Glomerular endothelial cell (primary cell): ENCODE results near the gene AKR7A3. TPM values are rescaled to one million over a fixed set of nuclear protein-coding genes. Genes with fewer than 3 reads are reported as not detected.
"Not testable (repeated sequence)": the region's sequence is repeated elsewhere in the genome, so short reads cannot be mapped to it uniquely, and the experiment has no call there.

Experiments
- DNase-seq: peaks from one replicate; pipeline ENCODE4 v3.0.0-alpha.2; 2011; ENCODE audit warnings: low read depth, low spot score; ENCODE audit errors: extremely low read depth
- total RNA-seq: library from RNA; depleted of rRNA; stranded (reverse); fragments of >200 nt; gene quantifications from 2 replicates; pipeline ENCODE4 v1.2.3, GENCODE V29; 2015

The AKR7A3 gene
- total RNA-seq, 1 donor from 2014 or later = 0.88 TPM

DNA sequence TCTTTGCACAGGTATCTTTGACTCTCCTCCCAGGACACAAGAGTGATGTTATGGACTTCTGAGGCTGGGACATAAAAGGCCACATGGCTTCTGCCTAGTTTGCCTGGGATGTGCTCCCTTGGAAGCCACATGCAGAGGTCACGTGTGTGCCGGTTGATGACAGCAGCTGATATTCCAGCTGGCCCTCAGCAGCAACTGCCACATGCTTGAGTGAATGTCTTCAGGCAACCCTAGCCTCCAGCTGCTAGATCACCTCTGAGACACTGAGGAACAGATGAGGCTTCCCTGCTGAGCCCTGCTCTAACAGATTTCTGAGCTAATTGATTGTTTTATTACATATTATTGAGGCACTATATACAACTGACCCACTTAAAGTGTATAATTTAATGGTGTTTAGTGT lies 11.6 kb upstream of the AKR7A3 start:
- no peak for DNase-seq

DNA sequence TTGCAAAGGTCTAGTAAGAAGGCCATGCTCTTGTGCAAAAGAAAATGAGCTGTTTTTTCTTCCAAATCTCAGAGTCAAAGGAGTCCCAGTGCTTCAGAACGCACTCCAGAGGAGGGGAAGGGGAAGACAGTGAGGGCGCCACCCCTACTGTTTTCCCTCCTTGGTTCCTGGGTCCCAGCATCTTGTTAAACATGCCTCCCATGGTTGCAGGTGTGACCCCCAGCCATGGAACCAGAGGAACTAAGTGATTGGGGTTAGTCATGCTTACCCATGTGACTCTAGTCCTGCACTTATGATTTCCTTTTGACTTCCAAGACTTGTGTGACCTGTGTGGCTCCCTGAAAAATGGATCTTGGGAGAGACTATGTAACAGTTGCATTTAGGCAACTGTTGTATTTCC lies 6.1 kb upstream of the AKR7A3 start:
- no peak for DNase-seq

GRCh38 chr1:19289244-19289643 lies 674 bp upstream of the AKR7A3 start:
- DNase-seq = no peak

DNA sequence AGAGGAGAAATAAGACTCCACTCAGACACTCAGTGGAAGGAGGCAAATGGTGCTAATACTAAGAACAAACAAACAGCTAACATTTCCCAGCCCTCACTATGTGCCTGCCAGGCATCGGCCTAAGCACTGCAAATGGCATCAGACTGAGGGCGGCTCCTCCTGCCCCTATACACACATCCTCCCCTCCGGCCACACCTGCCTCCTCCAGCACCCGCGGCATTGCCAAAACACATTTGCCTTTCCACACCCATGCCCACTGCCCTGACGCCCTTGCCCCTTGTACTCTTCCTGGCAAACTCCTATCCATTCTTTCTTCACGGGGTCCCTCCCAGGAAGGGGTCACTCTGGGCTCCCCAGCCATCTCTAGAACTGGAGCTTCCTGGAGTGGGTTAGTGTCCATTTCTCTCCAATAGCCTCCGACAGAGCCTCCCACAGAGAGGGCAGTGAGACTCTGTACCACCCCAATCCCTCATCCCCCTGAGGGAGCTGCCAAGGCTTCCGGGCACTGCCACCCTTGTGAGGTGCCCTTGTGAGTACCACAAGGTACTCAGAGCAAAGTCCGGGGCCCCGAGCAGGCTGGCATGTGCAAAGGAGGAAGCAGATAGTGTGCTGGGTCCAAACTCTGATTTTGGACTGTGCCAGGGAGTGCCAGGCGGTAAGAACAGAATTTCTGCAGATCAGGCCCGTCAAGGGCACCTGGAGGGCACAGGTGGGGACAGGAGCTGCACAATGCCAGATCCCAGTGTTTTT lies 959 bp downstream of the AKR7A3 start:
- no peak for DNase-seq

DNA sequence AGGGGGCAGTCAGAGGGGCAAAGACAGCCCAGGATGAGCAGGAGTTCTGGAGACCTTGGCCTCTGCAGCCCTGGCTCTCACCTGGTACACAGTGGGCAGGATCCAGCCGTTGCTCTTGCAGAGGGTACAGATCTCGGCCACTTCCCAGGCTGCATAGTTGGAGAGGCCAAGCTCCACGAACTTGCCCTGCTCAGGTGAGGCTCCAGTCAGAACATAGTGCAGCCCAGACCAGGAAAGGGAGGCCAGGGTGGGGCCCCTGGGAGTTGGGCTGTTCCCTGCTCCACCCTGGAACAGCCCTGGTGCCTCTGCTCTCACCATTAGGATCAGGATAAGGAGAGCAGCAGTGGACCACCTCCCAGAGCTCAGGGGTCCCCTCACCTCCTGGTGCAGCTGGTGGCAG lies 2.8 kb downstream of the AKR7A3 start:
- DNase-seq = not testable (repeated sequence)

DNA sequence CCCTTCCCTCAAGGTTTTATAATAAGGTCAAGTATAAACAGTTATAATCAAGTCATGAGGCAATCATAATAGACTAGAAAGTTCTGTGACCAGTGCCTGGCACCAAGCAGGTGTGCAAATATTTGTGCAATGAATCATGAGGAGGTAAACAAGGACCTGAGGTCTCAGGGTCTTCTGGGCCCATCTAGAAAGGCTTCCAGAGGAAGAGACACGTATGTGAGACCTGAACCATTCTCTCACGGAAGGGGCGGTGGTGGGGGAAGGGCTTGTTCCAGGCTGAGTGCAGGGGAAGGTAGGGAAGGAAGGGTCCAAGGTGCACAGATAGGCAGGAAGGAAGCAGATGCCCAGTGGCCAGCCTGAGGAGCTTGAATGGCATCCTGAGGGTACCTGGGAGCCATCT lies 3.2 kb downstream of the AKR7A3 start:
- not testable (repeated sequence) for DNase-seq

- DNase-seq = no peak
Observed at GRCh38 chr1:19284881-19285280, 3.7 kb downstream of the AKR7A3 start.

DNA sequence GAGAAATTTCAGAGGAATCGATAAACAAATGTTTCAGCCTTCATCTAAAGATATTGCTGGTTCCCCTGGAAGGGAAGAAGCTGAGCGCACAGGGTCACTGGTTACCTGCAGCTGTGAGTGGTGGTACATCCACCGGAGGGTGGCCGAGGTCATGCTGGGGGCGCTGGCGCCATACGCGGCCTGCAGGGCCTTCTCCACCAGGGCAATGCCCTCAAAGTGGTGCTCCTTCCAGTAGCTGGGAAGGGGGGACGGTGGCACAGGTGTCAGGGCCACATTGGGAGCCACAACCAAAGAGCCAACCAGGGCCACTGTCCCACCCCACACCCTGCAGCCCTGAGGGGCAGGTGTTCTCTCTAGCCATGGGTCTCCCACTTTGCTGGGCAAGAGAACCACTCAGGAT lies 4.7 kb downstream of the AKR7A3 start:
- DNase-seq = no peak

DNA sequence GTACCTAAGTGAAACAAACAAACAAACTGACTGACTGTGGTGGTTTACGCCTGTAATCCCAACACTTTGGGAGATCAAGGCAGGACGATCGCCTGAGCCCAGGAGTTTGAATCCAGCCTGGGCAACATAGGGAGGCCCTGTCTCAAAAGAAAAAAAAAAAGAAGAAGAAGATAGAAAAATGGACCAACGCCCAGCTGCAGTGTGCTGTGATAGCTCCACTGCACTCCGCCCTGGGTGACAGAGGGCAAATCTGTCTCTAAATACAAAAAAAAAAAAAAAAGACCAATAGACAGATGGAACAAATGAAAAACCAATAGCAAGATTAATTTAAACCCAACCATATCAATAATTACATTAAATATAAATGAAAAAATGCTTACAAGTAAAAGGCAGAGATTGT lies 13.9 kb downstream of the AKR7A3 start:
- no peak for DNase-seq

DNA sequence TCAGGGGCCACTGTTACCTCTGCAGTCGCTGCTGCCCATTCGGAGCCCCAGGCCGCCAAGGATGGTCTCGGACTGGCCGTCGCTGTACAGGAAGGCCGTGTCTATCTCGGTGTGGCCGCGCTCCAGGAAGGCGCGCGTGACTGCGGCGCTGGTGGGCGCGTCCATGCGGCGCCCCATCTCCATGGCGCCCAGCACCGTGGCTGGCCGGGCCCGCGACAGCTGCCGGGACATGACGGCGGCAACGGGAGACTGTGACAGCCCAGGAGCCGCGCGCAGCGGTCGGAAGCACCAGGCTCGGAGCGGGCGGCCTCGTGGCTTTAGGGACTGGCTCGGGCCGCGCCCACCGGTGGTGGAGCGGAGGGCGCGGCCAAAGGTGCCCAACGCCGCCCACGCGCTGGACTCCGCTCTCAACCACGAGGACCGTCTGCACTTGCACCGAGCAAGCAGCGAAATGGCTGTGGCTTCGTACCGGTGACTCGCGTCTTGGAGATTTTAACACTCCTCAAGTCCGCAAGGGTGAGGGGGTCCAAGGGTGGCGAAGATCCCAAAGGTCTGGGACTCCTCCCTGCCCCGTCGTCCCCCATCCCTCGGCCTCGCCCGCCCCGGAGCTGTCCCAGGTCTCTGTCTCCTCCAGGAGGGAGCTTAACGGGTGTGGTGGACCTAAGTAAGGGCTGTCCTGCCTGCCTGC lies 14.6 kb downstream of the AKR7A3 start:
- not testable (repeated sequence) for DNase-seq

- DNase-seq = no peak
Observed at GRCh38 chr1:19273106-19273843, 15.3 kb downstream of the AKR7A3 start.

- no peak for DNase-seq
Observed at GRCh38 chr1:19272064-19272463, 16.5 kb downstream of the AKR7A3 start.

DNA sequence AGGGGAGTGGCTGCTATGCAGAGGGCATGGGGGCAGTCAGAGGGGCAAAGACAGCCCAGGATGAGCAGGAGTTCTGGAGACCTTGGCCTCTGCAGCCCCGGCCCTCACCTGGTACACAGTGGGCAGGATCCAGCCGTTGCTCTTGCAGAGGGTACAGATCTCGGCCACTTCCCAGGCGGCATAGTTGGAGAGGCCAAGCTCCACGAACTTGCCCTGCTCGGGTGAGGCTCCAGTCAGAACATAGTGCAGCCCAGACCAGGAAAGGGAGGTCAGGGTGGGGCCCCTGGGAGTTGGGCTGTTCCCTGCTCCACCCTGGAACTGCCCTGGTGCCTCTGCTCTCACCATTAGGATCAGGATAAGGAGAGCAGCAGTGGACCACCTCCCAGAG lies 18.2 kb downstream of the AKR7A3 start:
- DNase-seq = not testable (repeated sequence)

DNA sequence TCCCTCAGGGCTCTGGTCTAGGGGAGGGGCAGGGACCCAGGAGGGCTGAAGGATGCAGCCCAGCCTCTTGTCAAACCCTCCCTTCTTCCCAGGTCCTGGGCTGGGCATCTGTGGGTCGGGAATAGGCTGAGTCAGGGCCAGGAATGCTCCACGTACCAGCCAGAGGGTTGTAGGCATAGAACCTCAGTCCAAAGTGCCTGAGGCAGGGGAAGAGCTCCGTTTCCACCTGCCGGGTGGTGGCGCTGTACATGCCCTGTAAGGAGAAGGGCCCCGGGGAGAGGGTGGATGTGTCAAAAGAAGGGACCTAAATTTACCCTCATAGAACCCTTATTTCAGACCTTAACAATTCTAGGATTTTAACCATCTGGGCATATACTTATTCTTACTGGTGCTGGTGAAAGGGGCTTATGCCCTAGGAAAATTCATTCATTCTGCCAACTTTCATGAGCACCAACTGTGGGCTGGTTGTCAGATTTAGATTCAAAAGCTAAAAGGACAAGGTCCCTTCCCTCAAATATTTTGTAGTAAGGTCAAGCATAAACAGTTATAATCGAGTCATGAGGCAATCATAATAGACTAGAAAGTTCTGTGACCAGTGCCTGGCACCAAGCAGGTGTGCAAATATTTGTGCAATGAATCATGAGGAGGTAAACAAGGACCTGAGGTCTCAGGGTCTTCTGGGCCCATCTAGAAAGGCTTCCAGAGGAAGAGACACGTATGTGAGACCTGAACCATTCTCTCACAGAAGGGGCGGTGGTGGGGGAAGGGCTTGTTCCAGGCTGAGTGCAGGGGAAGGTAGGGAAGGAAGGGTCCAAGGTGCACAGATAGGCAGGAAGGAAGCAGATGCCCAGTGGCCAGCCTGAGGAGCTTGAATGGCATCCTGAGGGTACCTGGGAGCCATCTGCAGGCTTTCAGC lies 18.9 kb downstream of the AKR7A3 start:
- DNase-seq = not testable (repeated sequence)

DNA sequence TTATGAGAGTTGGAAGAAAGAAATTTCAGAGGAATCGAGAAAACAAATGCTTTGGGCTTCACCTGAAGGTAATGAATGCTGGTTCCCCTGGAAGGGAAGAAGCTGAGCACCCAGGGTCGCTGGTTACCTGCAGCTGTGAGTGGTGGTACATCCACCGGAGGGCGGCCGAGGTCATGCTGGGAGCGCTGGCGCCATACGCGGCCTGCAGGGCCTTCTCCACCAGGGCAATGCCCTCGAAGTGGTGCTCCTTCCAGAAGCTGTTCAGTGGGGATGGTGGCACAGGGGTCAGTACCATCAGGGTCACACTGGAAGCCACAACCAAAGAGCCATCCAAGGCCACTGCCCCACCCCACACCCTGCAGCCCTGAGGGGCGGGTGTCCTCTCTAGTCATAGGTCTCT lies 20.1 kb downstream of the AKR7A3 start:
- no peak for DNase-seq

- no peak for DNase-seq
Observed at GRCh38 chr1:19262744-19263143, 25.8 kb downstream of the AKR7A3 start.

DNA sequence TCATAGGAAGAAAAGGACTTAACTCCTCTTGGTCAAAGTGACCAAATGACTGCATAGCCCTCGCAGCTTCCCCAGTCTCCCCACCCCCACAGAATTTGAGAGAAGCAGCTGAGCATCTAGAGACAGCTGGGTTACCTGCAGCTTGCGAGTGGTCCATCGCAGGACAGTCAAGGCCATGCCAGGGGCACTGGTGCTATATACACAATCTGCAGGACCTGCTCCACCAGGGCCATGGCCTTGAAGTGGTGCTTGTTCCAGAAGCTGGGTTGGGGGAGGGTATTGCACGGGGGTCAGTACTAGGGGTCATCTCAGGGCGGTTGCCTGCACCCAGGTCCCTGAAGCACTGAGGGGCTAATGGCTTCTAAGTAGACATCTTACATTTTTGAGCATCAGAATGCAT lies 26.5 kb downstream of the AKR7A3 start:
- no peak for DNase-seq

GRCh38 chr1:19260211-19261138 lies 28.1 kb downstream of the AKR7A3 start:
- no peak for DNase-seq

GRCh38 chr1:19258353-19258752 lies 30.2 kb downstream of the AKR7A3 start:
- no peak for DNase-seq
